Activated CD4-positive, alpha-beta T cell treated with anti-CD3 and anti-CD28 coated beads, Interleukin-2, amount 50 U/mL, for 24 hours (primary cell): Measurements from ENCODE around the gene BRD4.
A peak's percentile ranks its signal among the peaks of the same experiment; 100 is the strongest.

Experiments
- DNase-seq, 2 donors: peaks; one replicate each; pipeline ENCODE4 v3.0.0-alpha.2; 2020; ENCODE audit warnings: low read depth in 1 of 2, low spot score in 1 of 2

BRD4 gene

DNA sequence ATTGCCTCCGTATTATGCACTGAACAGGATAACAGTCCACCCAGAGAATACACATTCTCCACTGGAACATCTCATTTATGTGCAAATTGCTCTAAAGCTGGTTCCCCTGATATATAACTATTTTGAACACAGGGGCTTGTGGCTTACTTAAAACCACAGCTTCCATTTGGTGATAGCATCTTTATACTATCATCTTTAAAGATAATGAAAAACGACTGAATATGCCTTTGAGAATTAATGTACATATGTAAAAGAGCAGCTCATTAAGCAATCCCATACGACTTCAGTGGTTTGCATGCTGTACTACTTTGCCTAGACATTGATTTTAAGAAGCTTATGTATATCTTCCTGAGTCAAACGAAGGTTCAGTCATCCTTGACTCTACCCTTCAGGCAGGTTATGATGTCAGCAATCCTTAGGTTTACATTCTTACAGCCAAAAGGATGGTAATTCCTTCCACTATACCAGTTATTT, 40.8 kb downstream of the BRD4 start:
- DNase-seq: no peak

DNA sequence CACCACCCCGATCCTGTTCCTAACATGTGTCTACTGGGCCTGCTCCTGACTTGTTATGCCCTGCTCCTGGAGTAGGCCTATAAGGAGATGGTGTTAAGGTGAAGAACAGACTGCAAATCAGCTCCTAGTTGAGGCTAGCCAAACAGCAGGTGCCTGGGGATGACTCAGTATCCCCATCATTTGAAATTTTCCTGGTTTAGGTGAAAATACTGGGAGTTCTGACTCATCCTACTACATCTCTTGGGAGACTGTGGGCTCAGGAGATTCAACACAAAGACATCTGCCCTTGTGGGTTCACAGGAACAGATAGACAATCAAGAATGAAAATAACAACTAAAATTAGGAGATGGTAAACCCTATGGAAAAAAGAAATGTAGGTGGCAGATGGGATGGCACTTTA, 41.2 kb downstream of the BRD4 start:
- no peak for DNase-seq

DNA sequence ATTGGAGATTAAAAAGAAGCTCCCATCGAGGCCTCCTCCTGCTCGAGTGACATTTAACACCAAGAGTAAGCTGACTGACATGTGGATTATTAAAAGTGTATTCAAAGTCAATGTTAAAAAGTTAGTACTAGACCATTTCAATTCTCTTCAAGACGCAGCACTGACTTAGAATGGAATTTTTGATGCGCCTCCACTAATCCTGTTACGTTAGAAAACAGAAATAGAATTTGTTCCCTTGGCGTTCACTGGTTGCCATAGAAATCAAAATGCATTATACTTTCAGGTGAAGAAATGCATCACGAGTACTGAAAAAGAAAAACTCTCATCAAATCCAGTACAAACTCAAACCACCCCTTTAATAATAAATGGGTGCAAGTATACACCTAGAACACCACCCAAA, 42.2 kb downstream of the BRD4 start:
- DNase-seq: no peak

DNA sequence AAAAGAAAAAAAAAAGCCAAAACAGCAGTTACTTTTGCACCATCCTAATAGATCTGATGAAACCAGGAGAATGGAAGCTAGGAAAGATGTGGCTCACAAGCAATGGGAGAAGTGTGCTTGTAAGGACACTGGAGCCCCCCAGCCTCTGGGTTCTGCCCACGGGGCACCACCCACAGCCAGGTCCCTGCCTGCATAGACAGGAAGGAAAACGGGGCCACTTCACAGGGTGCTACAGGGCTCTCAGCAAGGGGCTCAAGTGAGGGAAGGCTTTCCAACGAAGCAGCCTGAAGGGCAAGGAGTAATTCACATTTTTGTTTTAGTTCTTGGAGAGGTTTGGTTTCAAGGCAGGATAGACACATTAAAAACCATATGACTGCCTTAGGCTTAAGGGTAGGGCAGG, 42.7 kb downstream of the BRD4 start:
- DNase-seq: no peak

DNA sequence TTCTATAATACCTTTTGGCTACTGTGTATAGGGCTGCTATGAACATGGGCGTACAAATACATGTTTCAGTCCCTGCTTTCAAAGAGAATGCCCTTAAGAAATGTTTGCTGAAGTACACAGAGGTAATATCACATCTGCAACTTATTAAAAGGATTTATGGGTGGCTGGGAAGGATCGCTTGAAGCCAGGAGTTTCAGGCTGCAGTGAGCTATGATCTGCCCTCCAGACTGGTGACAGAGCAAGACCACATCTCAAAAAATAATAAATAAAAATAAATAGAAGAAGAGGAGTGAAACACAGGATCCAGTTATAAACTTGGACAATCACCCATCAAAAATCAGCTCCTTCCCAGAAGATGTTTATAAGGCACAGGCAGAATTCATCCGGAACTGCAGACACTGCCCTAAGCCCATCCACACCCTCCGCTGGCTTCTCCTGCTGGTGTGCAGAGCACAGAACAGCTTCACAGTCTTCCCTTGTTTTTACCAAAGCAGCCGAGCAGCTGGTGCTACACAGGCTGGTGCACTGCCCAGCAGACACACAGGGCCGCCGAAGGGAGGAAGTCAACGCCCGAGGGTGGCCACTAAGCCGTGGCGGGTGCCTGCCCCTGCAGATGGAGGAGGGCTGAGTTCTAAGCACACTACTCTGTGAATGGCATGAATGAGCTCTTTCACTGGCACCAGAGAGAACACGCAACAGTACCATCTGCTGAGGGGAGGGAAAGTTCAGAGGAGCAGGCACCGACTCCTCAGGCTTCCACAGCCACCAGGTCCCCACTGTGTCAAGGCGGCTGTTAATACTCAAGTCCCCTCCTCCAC, 44.0 kb downstream of the BRD4 start:
- DNase-seq: no peak

DNA sequence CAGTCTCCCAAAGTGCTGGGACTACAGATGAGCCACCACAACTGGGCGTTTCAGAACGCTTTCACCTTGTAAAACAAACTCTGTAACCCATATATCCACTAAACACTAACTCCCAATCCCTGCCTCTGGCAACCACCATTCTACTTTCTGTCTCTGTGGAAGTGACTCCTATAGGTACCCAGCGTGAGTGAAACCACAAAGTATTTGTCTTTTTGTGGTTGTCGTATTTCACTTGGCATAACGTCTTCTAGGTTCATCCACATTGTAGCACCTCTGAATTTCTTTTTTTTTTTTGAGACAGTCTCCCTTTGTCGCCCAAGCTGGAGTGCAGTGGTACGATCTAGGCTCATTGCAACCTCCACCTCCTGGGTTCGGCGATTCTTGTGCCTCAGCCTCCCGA, 44.8 kb downstream of the BRD4 start:
- no peak for DNase-seq

DNA sequence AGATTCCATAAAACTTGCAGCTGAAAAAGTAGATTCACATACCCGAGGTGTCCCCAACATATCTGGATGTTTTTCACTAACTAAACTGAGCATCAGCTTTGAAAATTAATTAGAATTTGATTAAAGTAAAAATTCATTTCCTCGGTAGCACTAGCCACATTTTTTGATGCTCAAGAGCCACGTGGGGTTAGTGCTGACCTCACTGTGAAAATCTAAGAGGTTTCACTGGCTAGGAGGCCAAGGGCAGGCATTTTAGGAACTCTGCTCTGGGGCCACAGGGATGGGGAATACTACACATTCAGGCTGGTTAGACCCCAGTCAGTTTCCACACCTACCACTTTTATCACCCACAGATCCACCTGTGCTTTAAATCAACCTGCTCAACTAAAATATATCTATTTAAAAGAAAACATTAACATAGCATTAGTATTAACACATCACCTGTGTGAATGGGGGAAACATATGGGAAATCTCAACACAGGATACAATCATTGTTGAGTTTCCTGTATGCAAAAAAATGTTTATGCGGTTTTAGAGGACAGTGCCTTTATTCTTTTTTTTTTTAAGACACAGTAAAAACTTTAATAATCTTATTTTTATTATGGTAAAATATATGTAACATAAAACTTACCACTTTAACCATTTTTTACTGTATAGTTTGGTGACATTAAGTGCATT, 45.5 kb downstream of the BRD4 start:
- no peak for DNase-seq

DNA sequence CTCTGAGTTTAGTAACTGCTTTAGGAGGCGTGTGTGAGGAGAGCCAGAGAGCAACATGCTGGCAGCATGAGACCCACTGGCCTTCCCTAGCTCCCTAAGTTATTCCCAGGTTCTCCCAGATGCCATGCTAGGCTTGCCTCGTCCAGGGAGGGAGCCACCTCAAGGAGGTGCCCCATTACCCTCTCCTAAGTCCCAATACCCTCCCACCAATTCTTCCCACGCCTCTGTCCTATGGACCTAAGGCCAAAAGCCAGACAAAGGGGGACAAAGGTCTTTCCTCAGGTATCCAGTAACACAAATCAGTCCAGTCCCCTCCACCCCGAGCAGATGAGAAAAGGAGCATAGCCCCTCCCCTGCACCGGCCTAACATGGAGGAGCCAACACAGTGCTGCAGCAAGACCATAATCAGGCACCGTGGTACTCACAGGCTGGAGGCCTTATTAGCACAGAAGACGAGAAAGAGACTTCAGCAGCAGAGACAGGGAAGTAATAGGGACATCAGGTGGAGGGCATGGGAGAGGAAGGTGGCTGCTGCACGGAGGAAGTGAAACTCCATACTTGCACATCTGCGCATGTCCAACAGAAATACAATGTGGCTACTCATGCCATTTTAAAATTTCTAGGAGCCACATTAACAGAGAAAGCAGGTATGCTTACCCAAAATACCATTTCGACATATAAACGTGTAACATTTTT, 46.3 kb downstream of the BRD4 start:
- DNase-seq: no peak

DNA sequence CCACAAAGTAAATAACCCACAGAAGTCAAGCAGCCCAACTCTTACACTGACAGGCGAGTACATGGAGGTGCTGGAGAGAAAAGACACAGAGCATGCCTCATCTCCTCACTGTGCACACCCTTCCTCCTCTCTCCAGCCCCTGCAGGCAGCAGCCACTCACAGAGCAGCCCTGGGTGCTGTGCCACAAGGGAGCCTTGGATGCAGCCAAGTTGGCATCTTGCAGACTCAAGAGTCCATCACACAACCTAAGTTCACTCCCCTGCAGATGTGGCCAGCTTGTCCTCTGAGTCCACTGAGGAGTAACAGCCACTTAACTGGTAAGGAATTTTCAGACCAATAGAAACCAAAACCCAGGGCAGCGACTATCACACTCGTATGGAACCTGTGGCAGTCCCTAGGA, 47.4 kb downstream of the BRD4 start:
- no peak for DNase-seq

DNA sequence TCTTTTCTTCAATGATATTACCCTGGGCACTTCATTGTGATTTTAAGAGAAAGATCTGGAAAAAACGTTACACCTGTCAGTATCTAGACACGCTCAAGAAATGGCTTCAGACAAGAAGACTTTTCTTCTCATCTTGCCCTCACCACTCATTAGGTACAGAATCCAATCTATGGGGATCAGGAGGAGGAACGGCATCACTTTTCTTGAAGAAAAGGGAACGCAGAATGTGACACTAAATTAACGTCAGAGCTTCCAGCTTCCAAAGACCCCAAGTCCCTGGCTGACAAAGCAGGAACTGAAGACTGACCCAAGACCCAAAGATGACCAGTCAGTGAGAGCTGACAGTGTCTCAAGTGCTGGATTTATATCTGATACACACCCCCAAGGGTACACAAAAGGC, 48.2 kb downstream of the BRD4 start:
- no peak for DNase-seq

DNA sequence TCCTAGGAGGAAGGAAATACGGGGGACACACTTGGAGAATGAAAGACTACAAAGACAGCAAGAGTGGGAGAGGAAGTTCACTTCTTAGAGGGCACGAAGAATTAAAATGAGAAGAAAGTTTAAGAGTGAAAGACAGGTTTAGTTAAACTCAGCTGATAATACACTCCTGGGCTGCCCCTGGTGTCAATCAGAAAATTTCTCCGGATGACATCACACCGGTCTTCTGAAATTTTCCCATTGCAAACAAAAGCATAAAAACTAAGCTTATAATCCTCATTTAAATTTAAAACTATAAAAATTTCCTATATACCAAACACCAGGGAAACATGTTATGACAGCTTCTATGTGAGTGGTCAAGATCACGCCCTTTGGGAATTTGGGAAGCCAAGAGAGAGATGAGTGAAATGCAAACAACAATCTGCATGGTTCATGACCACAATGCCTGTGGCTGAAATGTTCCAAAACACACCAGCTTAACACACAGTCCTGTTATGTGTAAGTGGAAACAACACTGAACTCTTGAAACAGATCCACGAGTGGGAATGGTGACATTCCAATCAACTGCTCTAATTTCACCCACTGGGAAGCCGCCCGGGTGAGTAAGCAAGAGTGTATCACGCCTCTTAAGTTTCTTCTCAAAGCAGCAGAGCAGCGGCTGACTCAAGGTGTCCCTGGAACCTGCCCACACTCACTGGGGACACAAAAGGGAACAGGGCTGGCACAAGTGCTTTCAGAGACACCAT, 49.0 kb downstream of the BRD4 start:
- DNase-seq: peak in 1 of 2 donors; percentile 17

DNA sequence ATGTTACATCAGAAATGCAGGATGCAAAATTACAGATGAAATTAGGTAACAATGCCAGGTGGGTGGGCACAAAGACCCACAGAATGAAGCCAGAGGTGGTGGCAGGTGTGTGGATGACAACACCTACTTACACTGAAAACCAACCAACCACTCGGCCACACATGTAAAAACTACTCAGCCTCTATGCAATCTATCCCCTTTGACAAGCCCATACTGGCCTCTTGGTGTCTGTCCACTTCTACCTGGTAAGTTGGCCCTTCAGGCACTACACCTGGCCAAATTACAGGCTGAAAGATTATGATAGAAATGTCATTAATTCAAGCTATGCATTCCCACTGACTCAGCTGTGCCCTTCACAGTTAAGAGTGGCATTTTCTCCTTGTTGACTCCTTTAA, 50.0 kb downstream of the BRD4 start:
- DNase-seq: no peak

DNA sequence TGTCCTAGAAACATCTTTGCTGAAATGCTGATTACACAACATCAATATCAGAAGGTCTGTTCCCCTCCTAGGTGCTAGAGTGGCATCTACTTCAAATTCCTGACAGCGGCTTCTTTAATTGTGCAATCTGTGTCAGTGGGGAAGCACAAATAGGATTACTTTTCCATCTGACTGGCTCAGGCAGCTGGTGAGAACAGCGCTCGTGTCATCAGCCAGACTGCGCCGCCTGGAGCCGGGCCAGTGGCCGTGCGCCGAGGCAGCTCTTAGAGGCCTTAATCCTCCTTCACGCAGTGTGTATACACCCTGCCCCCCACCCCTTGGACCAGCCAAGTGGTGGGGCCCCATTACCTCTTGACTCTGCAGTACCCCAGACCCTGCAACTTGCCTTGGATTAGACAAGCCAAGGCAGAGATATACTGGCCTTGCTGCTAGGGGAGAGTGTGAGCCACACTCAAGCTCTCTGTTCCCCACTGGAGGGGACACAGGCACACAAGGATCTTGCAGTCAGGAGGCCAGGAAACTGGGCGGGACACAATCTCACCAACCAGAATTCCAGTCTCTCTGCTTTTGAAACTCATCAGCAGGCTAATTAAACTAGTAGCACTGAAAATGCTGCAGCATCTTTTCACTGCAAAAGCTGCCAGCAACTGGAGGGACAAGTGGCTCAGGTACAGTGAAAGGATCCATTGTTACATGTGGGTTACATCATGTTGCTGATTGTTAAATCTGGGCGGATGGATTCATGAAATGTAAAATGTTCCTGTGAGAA, 51.2 kb downstream of the BRD4 start:
- DNase-seq: no peak

DNA sequence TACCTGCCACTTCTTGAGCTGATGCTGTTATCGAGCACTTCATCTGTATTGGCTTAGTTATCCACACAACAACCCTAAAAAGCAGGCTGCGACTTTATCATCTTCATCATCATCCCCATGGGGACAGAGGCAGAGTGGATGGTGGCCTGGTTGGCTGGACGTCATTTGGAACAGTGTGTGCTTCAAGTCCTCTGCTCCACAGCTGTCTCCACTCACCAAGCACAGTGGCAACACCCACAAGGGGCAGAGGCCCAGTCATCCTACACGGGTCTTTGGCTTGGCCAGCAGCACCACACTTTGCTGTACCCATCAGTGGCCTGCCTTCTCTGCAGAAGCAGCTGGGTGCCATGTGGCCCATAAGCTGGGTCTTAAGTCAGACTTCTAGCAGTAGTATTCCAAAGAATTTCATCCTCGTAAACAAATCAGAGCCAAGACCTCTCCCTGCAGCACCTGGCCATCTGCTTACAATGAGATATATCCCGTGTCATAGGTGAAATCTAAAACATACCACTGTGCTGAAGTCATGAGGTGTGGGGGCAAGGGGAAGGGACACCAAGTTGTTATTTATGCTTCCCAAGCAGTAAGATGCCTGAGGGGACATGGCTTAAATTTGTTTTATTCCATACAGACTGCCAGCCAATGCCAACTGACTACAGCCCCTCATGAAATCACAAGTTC, 52.2 kb downstream of the BRD4 start:
- no peak for DNase-seq

DNA sequence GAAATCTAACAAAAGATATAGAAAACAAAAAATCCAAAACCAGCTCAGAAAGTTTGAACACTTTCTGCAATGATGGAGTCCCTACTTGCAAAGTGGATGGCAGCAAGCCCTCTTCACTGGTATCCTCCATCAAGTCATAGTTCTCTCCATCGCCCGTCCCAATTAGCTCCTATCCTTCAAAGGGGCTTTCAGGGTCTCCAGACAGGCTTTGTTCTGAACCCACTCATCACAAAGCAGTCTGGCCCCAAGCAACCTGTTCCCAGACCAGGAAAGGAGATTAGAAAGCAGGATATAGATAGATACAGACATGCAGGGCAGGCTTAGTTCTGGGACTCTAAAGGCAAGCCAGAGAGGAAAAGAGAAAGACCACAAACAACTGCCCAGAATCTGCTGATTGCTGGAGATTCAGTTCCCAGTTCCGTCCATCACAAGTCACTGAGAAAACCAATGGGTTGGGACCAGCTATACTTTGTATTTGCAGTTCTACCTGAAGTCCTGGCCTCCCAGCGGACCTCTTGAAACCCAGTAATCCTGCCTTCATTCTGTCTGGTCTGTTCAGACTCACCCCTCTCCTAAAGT, 52.9 kb downstream of the BRD4 start:
- DNase-seq: no peak

DNA sequence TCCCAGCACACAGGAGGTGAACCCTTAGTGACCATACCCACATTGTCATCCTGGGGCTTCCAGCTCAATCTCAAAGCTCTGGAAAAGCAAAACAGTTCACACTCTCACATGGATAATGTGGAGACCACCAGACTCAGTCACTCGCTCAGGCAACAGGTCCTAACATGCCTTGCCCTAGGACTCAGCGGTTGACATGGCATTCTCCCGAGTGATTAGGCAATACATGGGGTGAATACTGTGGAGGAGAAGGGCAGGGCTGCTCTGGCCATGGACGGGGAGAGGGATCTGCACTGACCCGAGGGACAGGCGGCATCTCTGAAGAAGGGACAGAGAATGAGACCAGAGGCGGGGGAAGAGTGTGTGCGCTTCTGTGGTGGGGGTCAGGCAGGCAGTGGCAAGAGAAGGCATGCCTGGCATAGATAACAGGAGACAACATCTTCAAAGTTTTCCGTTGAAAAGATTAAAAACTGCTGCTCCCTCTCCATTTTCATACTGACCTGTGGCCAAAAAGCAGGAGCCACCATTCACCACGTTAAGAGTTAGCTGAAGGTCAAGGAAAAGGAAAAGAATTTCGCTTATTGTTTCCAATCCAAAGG, 55.6 kb downstream of the BRD4 start:
- no peak for DNase-seq

DNA sequence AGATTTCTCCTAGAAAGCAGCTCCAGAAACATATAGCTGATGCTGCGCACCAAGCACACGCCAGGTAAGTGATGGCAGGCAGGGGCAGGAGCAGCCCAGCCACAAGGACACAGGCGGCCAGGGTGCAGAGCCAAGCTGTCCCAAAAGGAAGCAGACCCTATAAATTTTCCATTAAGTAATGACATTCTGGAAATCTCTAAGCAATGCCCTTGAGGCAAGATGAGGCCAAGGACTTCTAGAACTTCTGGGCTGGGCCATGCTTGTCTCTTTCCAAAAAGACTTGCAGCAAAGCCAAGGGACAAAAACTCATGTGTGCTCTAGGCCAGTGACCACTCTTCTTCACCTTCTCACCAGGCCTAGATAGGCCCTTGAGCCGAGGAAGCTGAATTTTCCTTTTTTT, 57.9 kb downstream of the BRD4 start:
- DNase-seq: no peak

DNA sequence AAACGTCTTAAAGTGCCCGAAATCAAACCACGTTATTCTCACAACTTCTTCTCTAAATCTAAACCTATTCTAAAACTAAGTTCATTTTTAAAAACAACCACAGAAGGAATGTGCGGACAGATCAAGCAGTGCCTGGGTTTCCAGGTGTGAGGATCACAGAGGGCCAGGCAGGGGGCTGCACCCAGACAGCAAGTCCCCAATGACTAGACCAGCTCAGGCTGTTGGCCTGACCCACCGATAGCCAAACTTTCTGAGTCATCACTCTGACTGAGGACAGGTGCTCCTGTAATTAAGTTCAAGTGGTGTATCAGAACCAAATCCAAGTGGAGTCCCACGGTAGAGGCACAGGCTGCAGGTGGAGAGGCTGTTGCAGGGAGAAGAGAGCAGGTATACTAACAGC, 62.5 kb downstream of the BRD4 start:
- DNase-seq: no peak

DNA sequence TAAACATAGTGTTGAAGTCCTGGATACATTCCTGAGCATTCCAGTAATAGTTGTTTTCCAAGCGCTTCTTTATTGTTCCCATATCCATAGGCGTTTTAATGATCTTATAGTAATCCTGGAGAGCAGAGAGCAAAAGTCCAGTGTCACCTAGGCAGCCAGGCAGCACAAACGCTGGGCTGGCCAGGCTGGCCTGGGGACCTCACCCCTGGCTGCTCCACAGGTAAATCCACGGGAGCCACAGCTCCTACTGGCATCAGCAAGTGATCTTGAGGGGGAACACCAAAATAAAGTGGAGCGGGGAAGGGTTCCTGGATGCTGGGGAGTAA, 63.4 kb downstream of the BRD4 start:
- no peak for DNase-seq
